Islet precursor cell (in vitro differentiated cells): ENCODE measurements around the gene NCR2.
"Not testable (repeated sequence)": the region's sequence is repeated elsewhere in the genome, so short reads cannot be mapped to it uniquely, and the experiment has no call there.

Source experiments
- DNase-seq: peaks from one replicate; pipeline ENCODE4 v3.0.0-alpha.2; 2018

Gene NCR2

GRCh38 chr6:41335296-41335695 is at the start of gene NCR2:
Gene NCR2, plus strand, starts transcription at chr6:41335608. Its CDS starts 269 bp downstream, at chr6:41335877.
- no peak for DNase-seq

GRCh38 chr6:41286544-41287346 is 48.7 kb upstream of the NCR2 start, which contains the start of gene TREM1:
Gene TREM1, minus strand, starts transcription at chr6:41286682. Its CDS starts 27 bp downstream, at chr6:41286655.
- DNase-seq = peak; percentile 67

GRCh38 chr6:41288030-41288753 is 47.2 kb upstream of the NCR2 start:
- DNase-seq = no peak

GRCh38 chr6:41288754-41289129 is 46.7 kb upstream of the NCR2 start:
- no peak for DNase-seq

- no peak for DNase-seq
These were observed 45.6 kb upstream of the NCR2 start for GRCh38 chr6:41289815-41290214.

- DNase-seq = no peak
These were observed 43.7 kb upstream of the NCR2 start for GRCh38 chr6:41291717-41292116.

GRCh38 chr6:41294214-41294872 is 41.1 kb upstream of the NCR2 start:
- no peak for DNase-seq

- not testable (repeated sequence) for DNase-seq
These were observed 38.2 kb upstream of the NCR2 start for GRCh38 chr6:41297248-41297647.

GRCh38 chr6:41298785-41299502 is 36.5 kb upstream of the NCR2 start:
- DNase-seq = no peak

GRCh38 chr6:41302638-41303037 is 32.8 kb upstream of the NCR2 start:
- DNase-seq = no peak

GRCh38 chr6:41306187-41306854 is 29.1 kb upstream of the NCR2 start:
- no peak for DNase-seq

GRCh38 chr6:41315203-41315602 is 20.2 kb upstream of the NCR2 start:
- DNase-seq = no peak

GRCh38 chr6:41315943-41316620 is 19.3 kb upstream of the NCR2 start:
- DNase-seq = no peak

- DNase-seq = no peak
These were observed 17.2 kb upstream of the NCR2 start for GRCh38 chr6:41318261-41318653.

GRCh38 chr6:41318654-41319565 is 16.5 kb upstream of the NCR2 start:
- DNase-seq = peak; percentile 93

GRCh38 chr6:41321183-41321582 is 14.2 kb upstream of the NCR2 start:
- no peak for DNase-seq

GRCh38 chr6:41325446-41326066 is 9.9 kb upstream of the NCR2 start:
- no peak for DNase-seq

GRCh38 chr6:41326092-41326491 is 9.3 kb upstream of the NCR2 start:
- no peak for DNase-seq

- DNase-seq = no peak
These were observed 8.2 kb upstream of the NCR2 start for GRCh38 chr6:41327177-41327576.
